Fibroblast of pulmonary artery (primary cell): ENCODE measurements around the gene MICU2.

Source experiments
- DNase-seq: peaks from one replicate; pipeline ENCODE4 v3.0.0-alpha.2; 2010; ENCODE audit warnings: low read depth
- H3K4me3 ChIP-seq: replicated peaks from 2 replicates; pipeline ENCODE4 v1.5.1; 2011; ENCODE audit warnings: low read depth, mild to moderate bottlenecking, control low read depth, low read length, moderate library complexity
- TF ChIP-seq, protein P1 (sequence below): IDR thresholded peaks from 2 replicates; pipeline ENCODE4 v1.5.1; 2011; ENCODE audit warnings: mild to moderate bottlenecking, control low read depth, low read length, inconsistent platforms; ENCODE audit errors: missing control alignments

Gene MICU2

DNA sequence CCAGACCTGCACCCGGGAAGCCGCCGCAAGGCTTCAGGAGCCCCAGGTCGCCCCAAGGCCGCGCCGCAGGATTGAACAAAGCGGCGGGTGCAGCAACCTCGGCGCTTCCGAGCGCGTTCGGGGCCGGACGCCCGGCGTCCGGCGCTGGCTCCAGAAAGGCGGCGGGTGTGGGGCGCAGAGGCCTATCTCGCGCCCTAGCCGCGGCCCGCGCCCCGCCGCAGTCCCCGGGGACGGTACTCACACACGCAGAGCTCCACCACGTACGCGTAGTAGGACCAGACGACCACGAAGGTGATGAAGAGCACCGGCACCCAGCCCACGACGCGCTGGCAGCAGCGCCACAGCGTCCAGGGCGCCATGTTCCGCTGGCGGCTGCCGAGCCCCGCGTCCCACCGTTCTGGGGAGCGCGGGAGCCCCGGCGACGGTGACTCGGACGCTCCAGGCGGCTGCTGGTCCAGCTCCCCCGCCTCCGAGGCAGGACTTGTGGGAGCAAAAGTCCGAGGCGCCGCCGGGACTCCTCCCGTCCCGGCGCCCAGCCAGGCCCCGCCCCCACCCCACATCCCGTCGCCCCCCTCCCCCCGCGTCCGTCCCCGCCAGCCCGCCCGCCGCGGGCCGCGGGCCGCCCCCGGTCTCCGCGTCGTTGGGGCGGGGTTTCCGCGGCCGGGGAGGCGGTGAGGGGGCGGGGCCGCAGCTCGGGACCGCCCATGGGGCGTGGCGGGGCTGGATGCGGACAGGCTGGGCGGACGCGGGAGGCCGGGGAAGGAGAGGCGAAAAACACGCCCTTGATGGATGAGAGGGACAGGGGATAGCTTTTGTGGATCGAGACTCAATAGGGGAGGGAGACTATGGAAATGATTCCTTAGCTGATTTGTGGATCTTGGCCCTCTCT lies 144.9 kb downstream of the MICU2 start, which contains the start of gene ZDHHC20:
Gene ZDHHC20, minus strand, starts transcription at position 491 of the 889 bp plus-strand sequence. Its CDS starts 132 bp downstream, at position 359.
- TF ChIP-seq, protein P1, sequence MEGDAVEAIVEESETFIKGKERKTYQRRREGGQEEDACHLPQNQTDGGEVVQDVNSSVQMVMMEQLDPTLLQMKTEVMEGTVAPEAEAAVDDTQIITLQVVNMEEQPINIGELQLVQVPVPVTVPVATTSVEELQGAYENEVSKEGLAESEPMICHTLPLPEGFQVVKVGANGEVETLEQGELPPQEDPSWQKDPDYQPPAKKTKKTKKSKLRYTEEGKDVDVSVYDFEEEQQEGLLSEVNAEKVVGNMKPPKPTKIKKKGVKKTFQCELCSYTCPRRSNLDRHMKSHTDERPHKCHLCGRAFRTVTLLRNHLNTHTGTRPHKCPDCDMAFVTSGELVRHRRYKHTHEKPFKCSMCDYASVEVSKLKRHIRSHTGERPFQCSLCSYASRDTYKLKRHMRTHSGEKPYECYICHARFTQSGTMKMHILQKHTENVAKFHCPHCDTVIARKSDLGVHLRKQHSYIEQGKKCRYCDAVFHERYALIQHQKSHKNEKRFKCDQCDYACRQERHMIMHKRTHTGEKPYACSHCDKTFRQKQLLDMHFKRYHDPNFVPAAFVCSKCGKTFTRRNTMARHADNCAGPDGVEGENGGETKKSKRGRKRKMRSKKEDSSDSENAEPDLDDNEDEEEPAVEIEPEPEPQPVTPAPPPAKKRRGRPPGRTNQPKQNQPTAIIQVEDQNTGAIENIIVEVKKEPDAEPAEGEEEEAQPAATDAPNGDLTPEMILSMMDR = no peak
- peak within 1 kb of the TSS; percentile 91 for H3K4me3 ChIP-seq
- DNase-seq = peak; percentile 83

DNA sequence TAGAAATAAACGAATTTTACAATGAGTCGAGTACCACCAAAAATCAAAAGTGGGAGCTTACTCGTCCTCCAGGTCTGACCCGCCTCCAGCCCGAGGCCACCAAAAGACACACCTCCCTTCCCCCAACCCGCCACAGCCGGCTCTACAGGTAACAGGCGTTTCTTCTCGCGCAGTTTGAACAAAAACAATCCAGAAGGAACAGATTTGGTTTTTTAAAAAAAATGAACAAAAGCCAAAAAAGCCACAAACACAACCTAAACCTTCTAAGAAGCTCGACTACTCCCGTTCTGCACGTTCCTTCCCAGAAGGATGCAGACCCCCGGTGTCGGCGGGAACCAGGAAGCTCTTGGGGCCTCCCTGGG lies 145.5 kb downstream of the MICU2 start:
- TF ChIP-seq, protein P1 = no peak
- DNase-seq = no peak
- peak overlapping the region; percentile 91 for H3K4me3 ChIP-seq

GRCh38 chr13:21453387-21454081 lies 150.4 kb downstream of the MICU2 start:
- no peak for DNase-seq
- TF ChIP-seq, protein P1 = no peak
- H3K4me3 ChIP-seq = no peak overlapping the region

DNA sequence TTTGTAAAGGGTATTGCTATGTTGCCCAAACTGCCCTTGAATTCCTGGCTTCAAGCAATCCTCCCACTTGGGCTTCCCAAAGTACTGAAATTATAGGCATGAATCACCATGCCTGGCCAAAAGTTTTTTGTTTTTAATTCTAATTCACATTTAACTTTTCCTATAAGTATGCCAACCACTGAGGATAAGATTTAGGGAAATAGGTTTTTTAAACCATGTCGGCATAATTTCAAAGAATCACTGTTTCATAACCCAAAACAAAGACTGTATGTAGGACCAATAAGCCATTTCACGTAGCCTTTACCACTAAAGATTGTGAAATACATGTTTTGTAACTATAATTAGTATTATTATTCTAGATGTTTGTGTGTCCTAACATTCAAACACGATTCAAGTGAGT lies 153.0 kb downstream of the MICU2 start:
- no peak overlapping the region for H3K4me3 ChIP-seq
- DNase-seq = no peak
- TF ChIP-seq, protein P1 = no peak

GRCh38 chr13:21446656-21447055 lies 157.3 kb downstream of the MICU2 start:
- no peak overlapping the region for H3K4me3 ChIP-seq
- TF ChIP-seq, protein P1 = no peak
- DNase-seq = no peak

DNA sequence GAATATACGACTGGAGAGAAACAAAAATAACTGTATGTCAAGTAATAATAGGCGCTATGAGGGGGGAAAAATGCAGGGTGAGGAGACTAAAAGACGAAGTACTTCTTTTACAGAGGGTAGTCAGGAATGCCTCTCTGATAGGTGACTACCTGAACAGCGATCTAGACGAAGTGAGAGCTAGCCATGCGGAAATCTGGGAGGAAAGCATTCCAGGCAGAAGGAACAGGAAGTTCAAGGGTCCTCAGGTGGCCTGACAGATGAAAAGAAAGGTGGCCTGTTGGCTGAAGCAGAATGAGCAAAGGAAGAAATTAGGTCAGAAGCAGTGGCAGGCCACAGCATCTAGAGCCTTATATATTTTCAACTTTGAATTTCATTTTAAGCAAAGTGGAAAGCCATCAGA lies 158.2 kb downstream of the MICU2 start:
- no peak overlapping the region for H3K4me3 ChIP-seq
- DNase-seq = no peak
- TF ChIP-seq, protein P1 = no peak
